Keratinocyte (primary cell): ENCODE results near the gene SASH1. TPM values are rescaled to one million over a fixed set of nuclear protein-coding genes. Genes with fewer than 3 reads are reported as not detected.

Source experiments
- DNase-seq: peaks from one replicate; pipeline ENCODE4 v3.0.0-alpha.2; 2011; ENCODE audit warnings: low read depth, missing footprints, low spot score
- FAIRE-seq: peaks from 2 replicates; lab custom pipeline; 2011; peaks lifted over from hg19 to GRCh38; lab: Jason Lieb, UNC
- H2AFZ ChIP-seq: 2 replicates; pipeline ENCODE4 v1.6.0; 2012; ENCODE audit warnings: low read length, control low read depth, inconsistent platforms; ENCODE audit not compliant: control insufficient read depth
- H3K27ac ChIP-seq: 2 replicates; pipeline ENCODE4 v1.5.1; 2011; ENCODE audit warnings: low read length; ENCODE audit not compliant: control insufficient read depth, insufficient read depth
- H3K27me3 ChIP-seq: 3 replicates; pipeline ENCODE4 v1.6.0; 2011; ENCODE audit warnings: low read length; ENCODE audit not compliant: control insufficient read depth, insufficient read depth; ENCODE audit errors: extremely low read depth
- H3K36me3 ChIP-seq, 2 experiments: 2 replicates in 1 of 2; 3 replicates in 1 of 2; pipeline ENCODE4 v1.5.1; 2011; ENCODE audit warnings: low read length in 2 of 2, mild to moderate bottlenecking in 1 of 2; ENCODE audit not compliant: control insufficient read depth in 2 of 2, insufficient read depth in 2 of 2; ENCODE audit errors: extremely low read depth in 1 of 2
- H3K4me1 ChIP-seq: 3 replicates; pipeline ENCODE4 v1.5.1; 2011; ENCODE audit warnings: low read length; ENCODE audit not compliant: control insufficient read depth, insufficient read depth; ENCODE audit errors: extremely low read depth
- H3K4me2 ChIP-seq: 3 replicates; pipeline ENCODE4 v1.6.0; 2011; ENCODE audit warnings: low read depth, low read length; ENCODE audit not compliant: control insufficient read depth, insufficient read depth; ENCODE audit errors: extremely low read depth
- H3K4me3 ChIP-seq, 3 experiments: fragments of 200-600 bp in 1 of 3; sonication (generic) in 1 of 3; 2 replicates in 2 of 3; 3 replicates in 1 of 3; pipeline ENCODE4 v1.5.1; 2011 to 2016; ENCODE audit warnings: low read length in 3 of 3, mild to moderate bottlenecking in 3 of 3, control low read depth in 2 of 3, inconsistent platforms in 1 of 3, low read depth in 1 of 3, mixed read lengths in 1 of 3, mixed run types in 1 of 3, moderate library complexity in 1 of 3; ENCODE audit not compliant: control insufficient read depth in 2 of 3, insufficient read depth in 2 of 3; ENCODE audit errors: extremely low read depth in 1 of 3
- H3K79me2 ChIP-seq: 2 replicates; pipeline ENCODE4 v1.6.0; 2012; ENCODE audit warnings: low read length; ENCODE audit not compliant: control insufficient read depth, insufficient read depth
- H3K9ac ChIP-seq: 3 replicates; pipeline ENCODE4 v1.6.0; 2011; ENCODE audit warnings: low read length; ENCODE audit not compliant: control insufficient read depth, insufficient read depth; ENCODE audit errors: extremely low read depth
- H3K9me1 ChIP-seq: 3 replicates; pipeline ENCODE4 v1.6.0; 2011; ENCODE audit warnings: low read length; ENCODE audit not compliant: control insufficient read depth, insufficient read depth; ENCODE audit errors: extremely low read depth
- H3K9me3 ChIP-seq: 2 replicates; pipeline ENCODE4 v1.5.1; 2012; ENCODE audit warnings: low read depth, low read length; ENCODE audit not compliant: control insufficient read depth
- H4K20me1 ChIP-seq: 3 replicates; pipeline ENCODE4 v1.6.0; 2011; ENCODE audit warnings: low read length; ENCODE audit not compliant: control insufficient read depth, insufficient read depth; ENCODE audit errors: extremely low read depth
- CTCF ChIP-seq, 3 experiments: IDR thresholded peaks in 1 of 3; conservative IDR thresholded peaks in 1 of 3; optimal IDR thresholded peaks in 1 of 3; 2 replicates in 2 of 3; 3 replicates in 1 of 3; pipeline versions ENCODE3 to v1.5.1; 2011; ENCODE audit warnings: low read length in 3 of 3, mild to moderate bottlenecking in 3 of 3, moderate library complexity in 2 of 3, control low read depth in 1 of 3, inconsistent platforms in 1 of 3; ENCODE audit not compliant: insufficient read depth in 2 of 3; ENCODE audit errors: extremely low read depth in 1 of 3
- EZH2 ChIP-seq: IDR thresholded peaks from one replicate; pipeline ENCODE4 v1.6.1; 2012; ENCODE audit warnings: inconsistent platforms, mild to moderate bottlenecking, low read length, moderate library complexity
- dilution Hi-C: fragments of 300-500 bp; cut with MboI; formaldehyde crosslinking; loops from one replicate; pipeline ENCODE4 v1.7.0; 2020; ENCODE audit warnings: low sequenced_read_pairs; ENCODE audit not compliant: extremely low pct_ligation_motif_present
- polyA plus RNA-seq, 5 experiments: library from polyadenylated mRNA; depleted of rRNA in 3 of 5; stranded (reverse) in 3 of 5; stranded (forward) in 1 of 5; unstranded in 1 of 5; fragments of >200 nt; gene quantifications; 1 replicate in 1 of 5; 2 replicates in 3 of 5; 3 replicates in 1 of 5; pipeline versions ENCODE4 v1.2.1 to v1.2.3, GENCODE V29; 2011 to 2012; ENCODE audit warnings: missing spikeins in 2 of 5, low read depth in 1 of 5, low replicate concordance in 1 of 5

SASH1 gene
- polyA plus RNA-seq, 1 donor (not counting 4 experiments of a cell fraction or from before 2014, with no cell fraction given), result 4.4 TPM

GRCh38 chr6:148316308-148316707, 26.3 kb upstream of the SASH1 start:
- no peaks in the 10 kb centered on the region for H3K9me1 ChIP-seq
- H3K27ac ChIP-seq, result no peak overlapping the region
- no peaks in the 10 kb centered on the region for H3K79me2 ChIP-seq
- dilution Hi-C loops, result no loop called here
- H4K20me1 ChIP-seq, result no peaks in the 10 kb centered on the region
- H2AFZ ChIP-seq, result no peak overlapping the region
- H3K36me3 ChIP-seq, result no peaks in the 10 kb centered on the region
- TF ChIP-seq CTCF (optimal IDR thresholded peaks at IDR 0.05 in 1 of 3, IDR thresholded peaks at IDR 0.05 in 1 of 3, conservative IDR thresholded peaks at IDR 0.05 in 1 of 3; ENCODE audit: extremely low read depth in 1 of 3, insufficient read depth in 2 of 3, low read length in 3 of 3) (no peak), EZH2 (no peak)
- DNase-seq, result no peak
- no peak overlapping the region for H3K9ac ChIP-seq
- H3K4me1 ChIP-seq, result peaks cover 4% of the 10 kb centered on the region
- FAIRE-seq, result no peak
- no peaks in the 10 kb centered on the region for H3K9me3 ChIP-seq
- no peaks in the 10 kb centered on the region for H3K27me3 ChIP-seq
- H3K4me3 ChIP-seq, result no peak overlapping the region
- H3K4me2 ChIP-seq, result no peak overlapping the region

GRCh38 chr6:148317051-148317450, 25.6 kb upstream of the SASH1 start:
- dilution Hi-C loops, result no loop called here
- Histone ChIP-seq H3K4me1 (peaks cover 4% of the 10 kb centered on the region), H4K20me1 (no peaks in the 10 kb centered on the region), H3K4me3 (no peak overlapping the region), H3K27me3 (no peaks in the 10 kb centered on the region), H3K36me3 (no peaks in the 10 kb centered on the region), H3K9ac (no peak overlapping the region), H3K27ac (no peak overlapping the region), H3K4me2 (no peak overlapping the region), H2AFZ (no peak overlapping the region), H3K9me1 (no peaks in the 10 kb centered on the region), H3K79me2 (no peaks in the 10 kb centered on the region), H3K9me3 (no peaks in the 10 kb centered on the region)
- DNase-seq (no peak), FAIRE-seq (no peak)
- no peak for TF ChIP-seq EZH2
- TF ChIP-seq CTCF (optimal IDR thresholded peaks at IDR 0.05 in 1 of 3, IDR thresholded peaks at IDR 0.05 in 1 of 3, conservative IDR thresholded peaks at IDR 0.05 in 1 of 3; ENCODE audit: extremely low read depth in 1 of 3, insufficient read depth in 2 of 3, low read length in 3 of 3), result no peak
